NT2/D1 (cell line): ENCODE measurements around the gene VIT.

Experiments used
- DNase-seq: peaks from one replicate; pipeline ENCODE4 v3.0.0-alpha.2; 2011; ENCODE audit warnings: low read depth, low spot score
- H3K27me3 ChIP-seq: 2 replicates; pipeline ENCODE4 v1.6.0; 2011; ENCODE audit warnings: mild to moderate bottlenecking; ENCODE audit not compliant: insufficient read length, insufficient read depth
- H3K36me3 ChIP-seq: 2 replicates; pipeline ENCODE4 v1.6.1; 2011; ENCODE audit warnings: mild to moderate bottlenecking, low read length, mixed read lengths; ENCODE audit not compliant: insufficient read depth, insufficient read length
- H3K4me1 ChIP-seq: 2 replicates; pipeline ENCODE4 v1.5.1; 2011; ENCODE audit not compliant: insufficient read depth, insufficient read length
- H3K4me3 ChIP-seq: 2 replicates; pipeline ENCODE4 v1.5.1; 2011; ENCODE audit warnings: low read depth; ENCODE audit not compliant: insufficient read length
- H3K9ac ChIP-seq: 2 replicates; pipeline ENCODE4 v1.6.0; 2011; ENCODE audit warnings: low read depth; ENCODE audit not compliant: insufficient read length
- H3K9me3 ChIP-seq: 2 replicates; pipeline ENCODE4 v1.5.1; 2011; ENCODE audit warnings: mild to moderate bottlenecking, low read length; ENCODE audit not compliant: insufficient read depth
- SUZ12 ChIP-seq: IDR thresholded peaks from 2 replicates; pipeline ENCODE4 v1.6.1; 2011; ENCODE audit not compliant: insufficient read length, insufficient read depth; ENCODE audit errors: extremely low read depth
- YY1 ChIP-seq: IDR thresholded peaks from 2 replicates; pipeline ENCODE4 v1.6.1; 2011; ENCODE audit not compliant: insufficient read length, insufficient read depth
- ZNF274 ChIP-seq: IDR thresholded peaks from 2 replicates; pipeline ENCODE4 v1.6.1; 2011; ENCODE audit warnings: mild to moderate bottlenecking, low read depth, low read length

The VIT gene

DNA sequence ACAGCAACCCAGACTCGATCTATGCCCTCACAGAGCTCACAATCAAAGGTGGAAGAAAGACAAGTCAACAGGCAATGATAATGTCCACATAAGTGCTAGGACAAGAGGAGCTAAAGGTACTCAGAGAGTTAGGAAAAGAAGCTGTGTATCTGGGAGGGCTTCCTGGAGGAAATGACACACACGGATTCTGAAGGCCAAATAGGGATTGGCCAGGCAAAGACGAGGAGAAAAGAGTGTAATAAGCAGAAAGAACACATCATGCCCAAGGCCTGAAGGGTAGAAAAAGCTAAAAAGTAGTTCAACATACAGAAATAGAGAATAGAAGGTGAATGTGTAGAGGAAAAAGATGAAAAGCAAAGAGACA is 36.1 kb downstream of the VIT start:
- Histone ChIP-seq H3K4me1 (no peaks in the 10 kb centered on the region), H3K9me3 (peaks cover 13% of the 10 kb centered on the region), H3K36me3 (no peaks in the 10 kb centered on the region), H3K4me3 (no peak overlapping the region), H3K9ac (no peak overlapping the region), H3K27me3 (no peaks in the 10 kb centered on the region)
- TF ChIP-seq SUZ12 (no peak), ZNF274 (no peak), YY1 (no peak)
- DNase-seq: no peak

DNA sequence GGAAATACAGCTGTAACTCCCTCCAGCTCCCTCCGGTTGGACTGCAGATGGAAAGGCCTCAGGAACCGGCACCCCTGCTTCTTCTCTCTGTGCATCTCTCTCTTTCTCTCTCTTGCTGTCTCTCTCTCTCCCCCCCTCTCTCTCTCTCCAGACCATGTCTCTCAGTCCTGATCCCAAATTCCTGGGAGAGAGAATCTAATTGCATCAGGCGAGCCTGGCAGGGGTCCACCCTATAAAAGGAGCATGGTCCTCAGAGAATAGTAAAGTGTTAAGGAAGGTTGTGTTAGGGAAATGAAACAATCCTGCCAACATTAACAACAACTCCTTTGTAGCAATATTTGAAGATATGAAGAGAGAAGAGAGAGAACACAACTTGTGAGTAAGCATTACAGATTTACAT is 36.7 kb downstream of the VIT start:
- Histone ChIP-seq H3K9me3 (peaks cover 16% of the 10 kb centered on the region), H3K4me3 (no peak overlapping the region), H3K9ac (no peak overlapping the region), H3K4me1 (no peaks in the 10 kb centered on the region), H3K27me3 (no peaks in the 10 kb centered on the region), H3K36me3 (no peaks in the 10 kb centered on the region)
- no peak for DNase-seq
- no peak for TF ChIP-seq YY1
- no peak for TF ChIP-seq SUZ12
- TF ChIP-seq ZNF274: no peak

DNA sequence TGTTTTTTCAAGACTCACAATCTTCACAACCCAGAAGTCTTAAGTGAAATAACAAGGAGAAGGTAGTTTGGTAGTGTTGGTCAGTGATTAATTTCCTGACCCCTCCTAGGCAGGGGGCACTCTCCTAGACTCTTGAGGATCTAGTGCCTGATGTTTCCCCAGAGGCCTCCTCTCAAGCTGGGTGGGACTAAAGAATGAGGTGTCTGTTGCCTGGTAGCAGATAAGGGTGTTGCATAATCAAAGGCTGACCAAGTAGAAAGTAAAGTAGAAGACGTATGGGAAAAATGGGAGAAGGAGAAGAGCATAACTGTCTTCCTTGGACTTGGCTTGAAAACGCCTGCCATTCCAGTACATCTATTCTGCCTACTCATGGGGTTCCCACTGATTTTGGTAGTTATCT is 37.8 kb downstream of the VIT start:
- DNase-seq: no peak
- Histone ChIP-seq H3K36me3 (no peaks in the 10 kb centered on the region), H3K9ac (no peak overlapping the region), H3K9me3 (peaks cover 16% of the 10 kb centered on the region), H3K4me3 (no peak overlapping the region), H3K27me3 (no peaks in the 10 kb centered on the region), H3K4me1 (no peaks in the 10 kb centered on the region)
- TF ChIP-seq SUZ12 (no peak), YY1 (no peak), ZNF274 (no peak)

DNA sequence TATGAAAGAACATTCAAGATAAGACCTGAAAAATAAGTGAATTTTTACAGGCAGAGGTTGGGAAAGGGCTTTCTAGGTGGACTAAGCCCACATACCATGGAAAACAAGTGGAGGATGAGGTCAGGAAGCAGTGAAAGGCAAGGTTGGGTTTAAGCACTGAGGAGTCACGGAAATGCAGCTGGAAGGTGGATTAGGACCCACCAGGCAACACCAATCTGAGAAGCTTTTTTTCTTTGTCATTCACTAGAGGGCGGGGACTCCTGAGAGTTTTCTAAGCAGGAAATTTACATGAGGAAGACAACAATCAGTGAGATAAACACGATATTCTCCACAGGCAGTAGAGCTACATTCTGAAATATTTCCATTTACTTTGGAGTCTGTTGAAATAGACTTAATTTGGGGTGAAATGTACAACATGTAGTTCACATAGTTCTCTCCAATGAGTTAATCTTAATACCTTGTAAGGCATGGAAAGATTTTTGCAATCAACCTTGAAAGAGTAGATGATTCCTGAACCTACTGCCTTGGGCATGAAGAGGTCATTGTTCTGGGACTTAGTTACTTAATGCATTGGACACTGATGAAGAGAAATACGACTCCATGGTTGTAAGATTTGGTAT is 40.7 kb downstream of the VIT start:
- peak; percentile 90 for DNase-seq
- H3K27me3 ChIP-seq: no peaks in the 10 kb centered on the region
- H3K9ac ChIP-seq: no peak overlapping the region
- no peak overlapping the region for H3K4me3 ChIP-seq
- no peaks in the 10 kb centered on the region for H3K4me1 ChIP-seq
- TF ChIP-seq ZNF274 (no peak), SUZ12 (no peak), YY1 (no peak)
- peaks cover 4% of the 10 kb centered on the region; the same call in 1 of the 2 replicates for H3K9me3 ChIP-seq
- no peaks in the 10 kb centered on the region for H3K36me3 ChIP-seq

DNA sequence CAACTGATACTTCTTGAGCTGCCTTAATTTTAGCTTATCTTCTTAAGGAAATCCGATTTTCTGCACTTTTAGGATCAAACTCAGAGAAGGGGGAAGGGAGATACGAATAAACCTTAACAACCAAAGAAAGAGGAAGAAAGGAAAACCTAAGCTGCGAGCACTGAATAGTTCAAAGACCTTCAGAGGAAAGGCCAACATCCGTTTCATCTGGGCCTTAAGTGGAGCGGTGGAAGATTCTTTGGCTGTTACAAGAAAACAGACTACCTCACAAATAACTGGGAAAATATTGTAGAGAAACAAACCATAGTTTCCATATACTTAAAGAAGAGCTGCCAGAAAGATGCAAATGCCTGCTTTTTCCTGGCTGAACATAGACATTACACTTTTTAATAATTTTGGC is 43.6 kb downstream of the VIT start:
- Histone ChIP-seq H3K4me1 (no peaks in the 10 kb centered on the region), H3K9me3 (peaks cover 11% of the 10 kb centered on the region; the same call in 1 of the 2 replicates), H3K9ac (no peak overlapping the region), H3K4me3 (no peak overlapping the region), H3K27me3 (no peaks in the 10 kb centered on the region), H3K36me3 (no peaks in the 10 kb centered on the region)
- DNase-seq: no peak
- TF ChIP-seq SUZ12 (no peak), ZNF274 (no peak), YY1 (no peak)

DNA sequence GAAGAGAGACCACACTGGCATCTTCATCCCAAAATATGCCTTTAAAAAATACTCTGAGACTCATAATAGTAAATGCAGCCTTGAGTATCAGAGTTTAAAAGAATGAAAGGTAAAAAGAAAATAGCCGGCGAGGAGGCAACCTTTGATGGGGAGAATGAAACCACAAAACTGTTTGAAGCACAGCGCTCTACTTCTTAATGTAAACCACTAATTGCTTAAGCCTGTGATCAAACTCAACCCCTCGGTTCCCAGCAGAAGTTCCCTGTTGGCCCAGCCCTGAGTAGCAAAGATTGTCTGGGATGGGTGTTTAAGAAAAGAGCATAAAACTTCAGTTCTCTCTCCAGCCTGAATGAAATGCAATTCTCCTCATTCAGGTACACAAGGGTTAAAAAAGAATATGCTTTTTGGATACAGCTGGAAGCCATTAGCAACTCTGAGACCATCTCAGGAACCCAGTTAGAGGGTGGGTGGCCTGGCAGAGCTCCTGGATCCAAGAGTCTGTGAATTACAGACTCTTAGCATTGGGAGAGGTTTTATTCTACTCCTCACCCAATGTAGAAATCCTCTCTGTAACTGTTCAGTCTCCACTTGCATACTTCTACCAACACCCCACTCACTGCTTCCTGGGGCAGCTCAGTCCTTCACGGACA is 44.8 kb downstream of the VIT start:
- H3K9me3 ChIP-seq: peaks cover 11% of the 10 kb centered on the region; the same call in 1 of the 2 replicates
- no peaks in the 10 kb centered on the region for H3K27me3 ChIP-seq
- H3K36me3 ChIP-seq: no peaks in the 10 kb centered on the region
- no peak for DNase-seq
- no peak overlapping the region for H3K9ac ChIP-seq
- H3K4me1 ChIP-seq: no peaks in the 10 kb centered on the region
- TF ChIP-seq ZNF274 (no peak), YY1 (no peak), SUZ12 (no peak)
- no peak overlapping the region for H3K4me3 ChIP-seq

DNA sequence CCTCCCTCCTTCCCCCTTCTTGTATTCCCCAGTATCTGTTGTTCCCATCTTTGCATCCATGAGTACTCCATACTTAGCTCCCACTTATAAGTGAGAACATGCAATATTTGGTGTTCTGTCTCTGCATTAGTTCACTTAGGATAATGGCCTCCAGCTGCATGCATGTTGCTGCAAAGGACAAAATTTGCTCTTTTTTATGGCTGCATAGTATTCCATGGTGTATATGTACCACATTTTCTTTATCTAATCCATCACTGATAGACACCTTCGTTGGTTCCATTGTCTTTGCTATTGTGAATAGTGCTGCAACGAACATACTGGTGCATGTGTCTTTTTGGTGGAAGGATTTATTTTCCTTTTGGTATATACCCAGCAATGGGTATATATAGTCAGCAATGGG is 47.4 kb downstream of the VIT start:
- H3K4me1 ChIP-seq: no peaks in the 10 kb centered on the region
- TF ChIP-seq ZNF274 (no peak), SUZ12 (no peak), YY1 (no peak)
- no peak overlapping the region for H3K9ac ChIP-seq
- H3K36me3 ChIP-seq: no peaks in the 10 kb centered on the region
- H3K4me3 ChIP-seq: no peak overlapping the region
- no peak for DNase-seq
- H3K27me3 ChIP-seq: no peaks in the 10 kb centered on the region
- 0 out of 2 replicates have a peak, but pooled peaks cover 7% of the 10 kb centered on the region for H3K9me3 ChIP-seq

DNA sequence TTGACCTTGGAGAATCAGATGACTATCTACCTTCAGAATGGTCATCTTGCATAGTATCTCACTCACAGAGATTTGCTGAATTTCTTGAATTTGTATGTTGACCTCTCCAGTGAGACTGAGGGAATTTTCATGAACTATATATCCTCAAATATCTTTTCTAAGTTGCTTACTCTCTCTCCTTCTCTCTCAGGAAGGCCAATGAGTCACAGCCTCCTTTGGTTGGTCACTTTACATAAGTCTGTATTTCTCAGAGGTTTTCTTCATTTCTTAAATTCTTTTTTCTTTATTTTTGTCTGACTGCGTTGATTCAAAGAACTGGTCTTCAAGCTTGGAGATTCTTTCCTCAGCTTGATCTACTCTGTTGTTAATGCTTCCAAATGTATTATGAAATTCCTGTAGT is 51.7 kb downstream of the VIT start:
- DNase-seq: no peak
- Histone ChIP-seq H3K36me3 (no peaks in the 10 kb centered on the region), H3K4me3 (no peak overlapping the region), H3K27me3 (no peaks in the 10 kb centered on the region), H3K9ac (no peak overlapping the region), H3K4me1 (no peaks in the 10 kb centered on the region), H3K9me3 (0 out of 2 replicates have a peak, but pooled peaks cover 7% of the 10 kb centered on the region)
- TF ChIP-seq ZNF274 (no peak), SUZ12 (no peak), YY1 (no peak)
